GM12878 (cell line): ENCODE data around the gene ZNF543. TPM values are rescaled to one million over a fixed set of nuclear protein-coding genes. Genes with fewer than 3 reads are reported as not detected.
A peak's percentile ranks its signal among the peaks of the same experiment; 100 is the strongest.

Experiments
- ATAC-seq: fragments of 200-7000 bp; cut with Tn5 transposase; 3 replicates; pipeline ENCODE4 v1.9.1; 2020; ENCODE audit warnings: mild to moderate bottlenecking, moderate library complexity
- BruUV-seq: library from RNA; stranded (reverse); fragments of 400-500 nt; replicated peaks from 2 replicates; lab custom pipeline; 2021; lab: Mats Ljungman, UMichigan
- CTCF ChIA-PET: fragments of 300-600 bp; sonication (Branson Sonifier 250); formaldehyde crosslinking; extraction: SDS; loops from one replicate; lab custom pipeline; 2021; ENCODE audit warnings: inconsistent platforms; lab: Yijun Ruan, JAX
- POLR2A ChIA-PET: fragments of 350-600 bp; formaldehyde crosslinking; extraction: SDS; loops from one replicate; lab custom pipeline; 2021; ENCODE audit warnings: inconsistent platforms; lab: Charles Lee
- RAD21 ChIA-PET: fragments of 300-600 bp; sonication (Branson Sonifier 250); formaldehyde crosslinking; loops from one replicate; lab custom pipeline; 2023; ENCODE audit warnings: antibody characterized with exemption; ENCODE audit not compliant: unreplicated experiment; lab: Charles Lee
- SMC1A ChIA-PET: fragments of 300-600 bp; sonication (Branson Sonifier 250); formaldehyde crosslinking; loops from one replicate; lab custom pipeline; 2023; ENCODE audit not compliant: unreplicated experiment, uncharacterized antibody; lab: Charles Lee
- DNase-seq: peaks from one replicate; pipeline ENCODE4 v3.0.0-alpha.2; 2011; ENCODE audit warnings: low read depth, low spot score
- FAIRE-seq: peaks from 3 replicates; lab custom pipeline; 2011; peaks lifted over from hg19 to GRCh38; lab: Jason Lieb, UNC
- H2AFZ ChIP-seq: 2 replicates; pipeline ENCODE4 v1.6.0; 2011; ENCODE audit warnings: low read depth, low read length, control low read depth; ENCODE audit not compliant: control insufficient read depth
- H3K27ac ChIP-seq: 2 replicates; pipeline ENCODE4 v1.5.1; 2011; ENCODE audit warnings: control low read depth; ENCODE audit not compliant: control insufficient read depth, insufficient read depth
- H3K27me3 ChIP-seq, 2 experiments: replicated peaks in 1 of 2; 2 replicates each; pipeline versions ENCODE4 v1.6.0 to v1.6.1; 2011; ENCODE audit warnings: low read length in 1 of 2; ENCODE audit not compliant: control insufficient read depth in 2 of 2, insufficient read depth in 2 of 2
- H3K36me3 ChIP-seq, 2 experiments: 2 replicates each; pipeline ENCODE4 v1.5.1; 2011; ENCODE audit warnings: low read length in 1 of 2; ENCODE audit not compliant: control insufficient read depth in 2 of 2, insufficient read depth in 2 of 2
- H3K4me1 ChIP-seq: 2 replicates; pipeline ENCODE4 v1.6.1; 2011; ENCODE audit warnings: mild to moderate bottlenecking, low read length, moderate library complexity, mixed read lengths; ENCODE audit not compliant: control insufficient read depth, insufficient read depth
- H3K4me2 ChIP-seq: 2 replicates; pipeline ENCODE4 v1.6.0; 2011; ENCODE audit warnings: control low read depth; ENCODE audit not compliant: control insufficient read depth, insufficient read depth
- H3K4me3 ChIP-seq: fragments of 200-600 bp; sonication (generic); 2 replicates; pipeline ENCODE4 v1.5.1; 2016
- H3K79me2 ChIP-seq: 2 replicates; pipeline ENCODE4 v1.6.0; 2011; ENCODE audit warnings: low read length; ENCODE audit not compliant: control insufficient read depth, insufficient read depth
- H3K9ac ChIP-seq: 2 replicates; pipeline ENCODE4 v1.8.0; 2011; ENCODE audit warnings: low read length, control low read depth, mixed read lengths; ENCODE audit not compliant: control insufficient read depth, insufficient read depth
- H3K9me3 ChIP-seq: replicated peaks from 3 replicates; pipeline ENCODE4 v1.5.1; 2011; ENCODE audit warnings: mild to moderate bottlenecking, low read length; ENCODE audit not compliant: control insufficient read depth, insufficient read depth
- H4K20me1 ChIP-seq: 2 replicates; pipeline ENCODE4 v1.6.0; 2011; ENCODE audit not compliant: control insufficient read depth, insufficient read depth
- ATF7 ChIP-seq: fragments of 450-650 bp; IDR thresholded peaks from 2 replicates; pipeline ENCODE4 v1.6.1; 2016; ENCODE audit warnings: low read depth, mild to moderate bottlenecking
- BCLAF1 ChIP-seq: fragments of 450-650 bp; IDR thresholded peaks from 2 replicates; pipeline ENCODE4 v1.6.1; 2017; ENCODE audit warnings: antibody characterized with exemption, mild to moderate bottlenecking, moderate library complexity
- BHLHE40 ChIP-seq, 2 experiments: fragments of 450-650 bp in 1 of 2; IDR thresholded peaks; 2 replicates each; pipeline ENCODE4 v1.6.1; 2011 to 2017; ENCODE audit warnings: low read depth in 2 of 2, borderline replicate concordance in 1 of 2, improper control_type of control experiment in 1 of 2, low read length in 1 of 2, mild to moderate bottlenecking in 1 of 2
- BMI1 ChIP-seq: fragments of 450-650 bp; IDR thresholded peaks from 2 replicates; pipeline ENCODE4 v1.6.1; 2016; ENCODE audit warnings: mild to moderate bottlenecking, moderate library complexity, borderline replicate concordance
- MEF2A ChIP-seq: IDR thresholded peaks from 2 replicates; pipeline ENCODE4 v1.6.1; 2011; ENCODE audit warnings: low read depth, mild to moderate bottlenecking, low read length, moderate library complexity; ENCODE audit not compliant: insufficient read depth
- MTA2 ChIP-seq: fragments of 450-650 bp; IDR thresholded peaks from 2 replicates; pipeline ENCODE4 v1.6.1; 2016; ENCODE audit warnings: low read depth, mild to moderate bottlenecking, moderate library complexity
- NFIC ChIP-seq: IDR thresholded peaks from 2 replicates; pipeline ENCODE4 v1.6.1; 2012; ENCODE audit warnings: low read depth, mild to moderate bottlenecking, inconsistent platforms, low read length, moderate library complexity
- NR2C2 ChIP-seq: IDR thresholded peaks from 2 replicates; pipeline ENCODE4 v1.6.1; 2011; ENCODE audit warnings: borderline replicate concordance, low read depth; ENCODE audit not compliant: control insufficient read depth, insufficient read length
- PAX8 ChIP-seq: fragments of 450-650 bp; IDR thresholded peaks from 2 replicates; pipeline ENCODE4 v1.6.1; 2017; ENCODE audit warnings: mild to moderate bottlenecking, moderate library complexity
- POLR2AphosphoS2 ChIP-seq: IDR thresholded peaks from 2 replicates; pipeline ENCODE4 v1.6.1; 2011; ENCODE audit warnings: low read depth, mild to moderate bottlenecking, low read length, improper control_type of control experiment, moderate library complexity
- USF2 ChIP-seq: IDR thresholded peaks from 2 replicates; pipeline ENCODE4 v1.6.1; 2011; ENCODE audit warnings: low read depth, low read length, improper control_type of control experiment, borderline replicate concordance
- ZNF24 ChIP-seq: fragments of 450-650 bp; IDR thresholded peaks from 2 replicates; pipeline ENCODE4 v1.6.1; 2017; ENCODE audit warnings: antibody characterized with exemption, mild to moderate bottlenecking
- ZNF592 ChIP-seq: fragments of 450-650 bp; IDR thresholded peaks from 2 replicates; pipeline ENCODE4 v1.6.1; 2017; ENCODE audit warnings: mild to moderate bottlenecking, moderate library complexity
- WGBS: methylation state at CpG from one replicate; pipeline ENCODE4 v1.1.6; 2016; ENCODE audit warnings: low lambda C conversion rate; ENCODE audit not compliant: insufficient replicate concordance, insufficient coverage; ENCODE audit errors: missing lambda C conversion rate; 5-methylcytosine and 5-hydroxymethylcytosine counted together
- in situ Hi-C: fragments of 300-500 bp; cut with MboI; formaldehyde crosslinking; loops from 9 replicates; pipeline ENCODE4 v1.14.3; 2018; ENCODE audit warnings: mixed read lengths
- intact Hi-C: fragments of 100-400 bp; cut with micrococcal nuclease; formaldehyde crosslinking; loops from one replicate; pipeline ENCODE4 v1.14.2; 2022; ENCODE audit not compliant: unreplicated experiment
- polyA plus RNA-seq, 11 experiments: library from polyadenylated mRNA; depleted of rRNA in 4 of 11; unstranded in 6 of 11; stranded (reverse) in 5 of 11; fragments of >200 nt; fragmentation: Nextera tagmentation in 4 of 11; fragmentation: Illumina TruSeq in 1 of 11; extraction: Ambion mirVana in 4 of 11; extraction: Trizol in 1 of 11; gene quantifications; 1 replicate in 1 of 11; 2 replicates in 10 of 11; pipeline versions ENCODE4 v1.2.1 to v1.2.3, GENCODE V29; 2011 to 2016; ENCODE audit warnings: inconsistent platforms in 2 of 11, missing spikeins in 2 of 11, low read depth in 1 of 11
- total RNA-seq, 4 experiments: library from RNA; depleted of rRNA in 3 of 4; stranded (reverse); fragments of >200 nt in 3 of 4; fragmentation: Illumina TruSeq in 1 of 4; extraction: Trizol in 1 of 4; gene quantifications; 2 replicates each; pipeline versions ENCODE4 v1.2.1 to v1.2.3, GENCODE V29; 2013 to 2021

ZNF543 gene
- total and polyA plus RNA-seq, 10 of the 15 experiments (the other 5 are each of a cell fraction or from before 2014, with no cell fraction given), result 0.53 to 9.0 (median 3.5) TPM

- Histone ChIP-seq H3K9me3 (no peaks in the 10 kb centered on the region; the same call in 2 of the 3 replicates), H3K79me2 (peaks cover 5% of the 10 kb centered on the region), H3K4me1 (no peaks in the 10 kb centered on the region), H4K20me1 (no peaks in the 10 kb centered on the region), H3K27me3 (no peaks in the 10 kb centered on the region), H3K36me3 (no peaks in the 10 kb centered on the region; a peak in 2 of 4 replicates), H3K4me2 (peak within 1 kb of the TSS; percentile 90), H2AFZ (peak within 1 kb of the TSS; percentile 99), H3K27ac (peak within 1 kb of the TSS; percentile 78), H3K4me3 (peak within 1 kb of the TSS; percentile 72), H3K9ac (peak within 1 kb of the TSS; percentile 72)
- DNase-seq (peak; percentile 98), FAIRE-seq (peak; percentile 99), ATAC-seq (peak; percentile 100)
- WGBS, result 4% methylated on average over 47 of the region's 47 CpGs
- BruUV-seq, result no TSS peak
- ChIA-PET SMC1A (interaction anchor here (0.6 to 1.6 kb wide), 5 partner anchors 10 to 261 kb away, joined by 3 to 4 read pairs (median 3); no protein-coding TSS in a partner anchor), RAD21 (interaction anchor here (1.6 kb wide), 1 partner anchor 12 kb away, joined by 5 read pairs; the partner anchor contains the start of gene ZNF304), CTCF (interaction anchor here (0.6 to 1.9 kb wide), 5 partner anchors 12 to 43 kb away, joined by 3 to 6 read pairs (median 5); partner anchors contain the start of genes ZNF304, ZNF543 and ZNF548), POLR2A (interaction anchor here (1.4 kb wide), 2 partner anchors 12 to 26 kb away, joined by 4 to 5 read pairs; partner anchors contain the start of gene ZNF304)
- in situ Hi-C loops (no loop called here), intact Hi-C loops (loop anchor here (1.0 kb wide), 2 partner anchors 26 to 83 kb away; partner anchors contain the start of genes ZNF460 and ZNF548)
- TF ChIP-seq POLR2AphosphoS2 (peak; percentile 71; the same call in 1 of the 2 replicates), ZNF24 (no peak), ZNF592 (peak; percentile 66; the same call in 1 of the 2 replicates), ATF7 (peak; percentile 100), BCLAF1 (no peak), USF2 (no peak), NFIC (no peak; the same call in 1 of the 2 replicates), PAX8 (no peak), MEF2A (no peak), BHLHE40 (IDR thresholded peaks at IDR 0.05; ENCODE audit: borderline replicate concordance in 1 of 2, low read depth in 2 of 2, low read length in 1 of 2) (peak; percentile 59 to 83), MTA2 (no peak), NR2C2 (no peak), BMI1 (no peak)
These were observed 42.9 kb downstream of the ZNF543 start, which contains the start of the genes TRAPPC2B and ZNF547 for GRCh38 chr19:57362997-57363687. TSS of gene TRAPPC2B (plus strand) at chr19:57363551. CDS start at chr19:57364834, 1,283 bp downstream. TSS of gene ZNF547 (plus strand) at chr19:57363551. CDS start at chr19:57368556, 5,005 bp downstream.
